HFF-Myc (cell line): ENCODE data around the gene TAS2R60.
"Not testable (repeated sequence)": the region's sequence is repeated elsewhere in the genome, so short reads cannot be mapped to it uniquely, and the experiment has no call there.

Experiments used
- DNase-seq: peaks from one replicate; pipeline ENCODE4 v3.0.0-alpha.2; 2011; ENCODE audit warnings: low read depth; ENCODE audit errors: extremely low read depth
- H3K4me3 ChIP-seq: replicated peaks from 2 replicates; pipeline ENCODE4 v1.5.1; 2011; ENCODE audit warnings: low read depth, mild to moderate bottlenecking, control low read depth, low read length
- TF ChIP-seq, protein P1 (sequence below): IDR thresholded peaks from 2 replicates; pipeline ENCODE4 v1.5.1; 2012; ENCODE audit warnings: mild to moderate bottlenecking, low read depth, low read length, control low read depth; ENCODE audit errors: missing control alignments

The TAS2R60 gene

DNA sequence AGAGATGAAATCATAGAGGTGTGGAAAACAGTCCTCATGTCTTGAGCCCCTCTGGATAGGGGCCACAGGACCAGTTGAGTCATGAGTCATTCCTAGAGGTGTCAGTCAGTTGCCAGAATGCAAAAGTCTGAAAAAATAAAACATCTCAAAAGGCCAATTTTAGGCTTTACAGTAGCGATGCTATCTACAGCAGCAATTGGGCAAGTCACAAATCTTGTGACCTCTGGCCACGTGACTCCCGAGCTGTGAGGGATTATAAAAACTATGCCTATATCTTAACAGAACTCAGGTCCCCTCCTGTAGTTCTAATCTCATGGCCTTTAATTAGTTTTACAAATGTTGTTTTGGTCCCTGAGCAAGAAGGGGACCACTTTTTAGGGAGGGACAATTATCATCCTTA, 18.8 kb downstream of the TAS2R60 start:
- TF ChIP-seq, protein P1, sequence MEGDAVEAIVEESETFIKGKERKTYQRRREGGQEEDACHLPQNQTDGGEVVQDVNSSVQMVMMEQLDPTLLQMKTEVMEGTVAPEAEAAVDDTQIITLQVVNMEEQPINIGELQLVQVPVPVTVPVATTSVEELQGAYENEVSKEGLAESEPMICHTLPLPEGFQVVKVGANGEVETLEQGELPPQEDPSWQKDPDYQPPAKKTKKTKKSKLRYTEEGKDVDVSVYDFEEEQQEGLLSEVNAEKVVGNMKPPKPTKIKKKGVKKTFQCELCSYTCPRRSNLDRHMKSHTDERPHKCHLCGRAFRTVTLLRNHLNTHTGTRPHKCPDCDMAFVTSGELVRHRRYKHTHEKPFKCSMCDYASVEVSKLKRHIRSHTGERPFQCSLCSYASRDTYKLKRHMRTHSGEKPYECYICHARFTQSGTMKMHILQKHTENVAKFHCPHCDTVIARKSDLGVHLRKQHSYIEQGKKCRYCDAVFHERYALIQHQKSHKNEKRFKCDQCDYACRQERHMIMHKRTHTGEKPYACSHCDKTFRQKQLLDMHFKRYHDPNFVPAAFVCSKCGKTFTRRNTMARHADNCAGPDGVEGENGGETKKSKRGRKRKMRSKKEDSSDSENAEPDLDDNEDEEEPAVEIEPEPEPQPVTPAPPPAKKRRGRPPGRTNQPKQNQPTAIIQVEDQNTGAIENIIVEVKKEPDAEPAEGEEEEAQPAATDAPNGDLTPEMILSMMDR, result no peak
- H3K4me3 ChIP-seq, result no peak overlapping the region
- DNase-seq, result no peak

DNA sequence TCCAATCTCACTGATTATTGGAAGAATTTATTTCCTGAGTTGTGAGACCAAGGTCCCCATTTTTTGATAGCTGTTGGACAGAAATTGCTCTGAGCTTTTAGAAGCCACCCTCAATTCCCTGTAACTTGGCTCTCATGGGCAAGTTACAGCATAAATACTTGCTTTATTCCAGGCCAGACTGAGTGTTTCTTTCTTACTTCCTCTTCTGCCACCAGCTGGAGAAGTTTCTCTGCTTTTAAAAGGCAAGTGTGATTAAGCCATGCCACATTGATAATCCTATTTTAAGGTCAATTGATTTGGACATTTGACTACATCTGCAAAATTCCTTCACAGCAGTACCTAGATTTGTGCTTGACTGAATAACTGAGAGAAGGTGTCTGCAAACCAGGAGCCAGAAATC, 20.3 kb downstream of the TAS2R60 start:
- DNase-seq, result no peak

DNA sequence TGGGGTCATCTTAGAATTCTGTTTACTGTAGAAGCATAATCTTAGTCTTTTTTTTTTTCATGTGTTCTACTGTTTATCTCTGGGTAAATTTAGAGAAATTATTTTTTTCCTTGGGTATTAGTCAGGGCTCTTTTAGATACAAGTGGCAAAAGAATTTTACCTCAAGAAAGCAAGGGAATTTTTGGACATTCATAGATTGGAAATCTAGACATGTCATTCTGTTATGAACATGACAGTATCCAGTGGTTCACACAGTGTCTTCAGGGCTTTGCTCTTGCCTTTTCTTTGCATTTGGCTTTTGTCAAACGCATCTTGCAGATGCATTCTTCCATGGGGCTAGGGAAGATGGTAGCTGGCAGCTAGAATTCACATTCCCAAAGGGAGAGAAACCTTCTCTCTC, 20.7 kb downstream of the TAS2R60 start:
- TF ChIP-seq, protein P1, result no peak
- no peak for DNase-seq
- H3K4me3 ChIP-seq, result no peak overlapping the region

More for the DNA sequence above, 20.3 kb downstream of the TAS2R60 start:
- TF ChIP-seq, protein P1, result no peak
- H3K4me3 ChIP-seq, result no peak overlapping the region

DNA sequence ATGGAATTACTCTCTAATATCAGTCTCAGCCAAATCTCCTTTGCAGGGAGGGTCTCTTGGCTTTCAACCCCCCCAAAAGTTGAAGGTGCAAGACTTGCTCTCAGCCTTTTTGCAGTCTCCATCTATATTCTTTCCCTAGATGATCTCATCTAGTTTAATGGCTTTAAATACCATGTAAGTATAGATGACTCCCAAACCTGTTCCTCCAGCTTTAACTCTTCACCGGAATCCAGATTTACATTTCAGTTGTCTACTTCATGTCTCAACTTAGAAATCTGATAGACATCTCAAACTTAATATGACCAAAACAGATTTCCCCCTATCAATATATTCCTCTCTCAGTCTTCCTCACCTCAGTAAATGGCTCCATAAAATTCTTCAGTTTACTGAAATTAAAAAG, 24.5 kb downstream of the TAS2R60 start:
- DNase-seq, result no peak
- no peak overlapping the region for H3K4me3 ChIP-seq
- TF ChIP-seq, protein P1, result no peak

DNA sequence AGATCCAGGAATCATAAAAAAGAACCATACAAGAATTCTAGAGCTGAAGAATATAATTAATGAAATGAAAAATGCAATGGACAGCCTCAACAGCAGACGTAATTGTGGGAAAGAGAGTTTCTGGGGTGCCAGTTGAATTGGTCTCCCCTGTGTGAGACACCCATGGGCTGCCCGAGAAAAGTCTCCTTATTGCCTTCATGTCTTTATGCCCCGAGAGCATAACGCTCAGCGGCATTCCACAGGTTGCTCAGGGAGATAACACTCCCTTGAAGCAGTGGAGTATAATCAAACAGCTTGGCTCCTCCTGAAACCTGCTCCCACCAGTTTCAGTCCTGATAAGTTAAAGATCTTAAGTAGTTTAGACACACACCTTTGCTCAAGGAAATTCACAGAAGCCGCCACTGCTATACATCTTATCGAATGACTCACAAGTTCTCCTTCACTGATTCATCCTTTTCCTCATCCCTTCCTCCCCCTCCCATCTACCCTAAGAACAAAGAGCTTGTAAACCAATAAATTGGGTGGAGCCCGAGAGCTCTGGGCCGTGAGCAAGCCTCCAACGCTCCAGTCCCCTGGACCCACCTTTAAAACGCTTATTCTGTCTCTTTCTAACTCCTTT, 28.9 kb downstream of the TAS2R60 start:
- DNase-seq, H3K4me3 ChIP-seq: not testable (repeated sequence)

DNA sequence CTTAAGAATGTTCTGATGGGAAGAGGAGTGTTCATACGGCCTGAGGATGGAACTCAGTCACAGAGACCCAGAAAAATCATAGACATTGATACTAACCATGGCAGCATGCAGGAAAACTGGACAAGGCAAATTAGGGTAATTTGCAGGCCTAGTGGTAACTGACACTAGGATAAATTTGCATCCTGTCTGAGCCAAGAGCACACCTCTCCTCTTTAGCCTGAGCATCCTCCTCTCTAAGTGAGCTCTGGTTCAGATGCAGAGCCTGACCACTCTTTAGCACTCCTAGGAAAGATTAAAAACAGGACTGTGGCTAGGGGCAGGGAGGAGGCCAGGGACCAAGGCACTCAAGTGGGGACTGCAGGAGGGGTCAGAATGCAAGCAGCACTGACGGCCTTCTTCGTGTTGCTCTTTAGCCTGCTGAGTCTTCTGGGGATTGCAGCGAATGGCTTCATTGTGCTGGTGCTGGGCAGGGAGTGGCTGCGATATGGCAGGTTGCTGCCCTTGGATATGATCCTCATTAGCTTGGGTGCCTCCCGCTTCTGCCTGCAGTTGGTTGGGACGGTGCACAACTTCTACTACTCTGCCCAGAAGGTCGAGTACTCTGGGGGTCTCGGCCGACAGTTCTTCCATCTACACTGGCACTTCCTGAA, 34.4 kb downstream of the TAS2R60 start, which contains the start of gene TAS2R41:
Gene TAS2R41 (plus strand): TSS at position 373 of the 650 bp plus-strand sequence. CDS start 0 bp downstream, at position 373.
- no peak within 1 kb of the TSS for H3K4me3 ChIP-seq
- TF ChIP-seq, protein P1, result no peak
- DNase-seq, result no peak

DNA sequence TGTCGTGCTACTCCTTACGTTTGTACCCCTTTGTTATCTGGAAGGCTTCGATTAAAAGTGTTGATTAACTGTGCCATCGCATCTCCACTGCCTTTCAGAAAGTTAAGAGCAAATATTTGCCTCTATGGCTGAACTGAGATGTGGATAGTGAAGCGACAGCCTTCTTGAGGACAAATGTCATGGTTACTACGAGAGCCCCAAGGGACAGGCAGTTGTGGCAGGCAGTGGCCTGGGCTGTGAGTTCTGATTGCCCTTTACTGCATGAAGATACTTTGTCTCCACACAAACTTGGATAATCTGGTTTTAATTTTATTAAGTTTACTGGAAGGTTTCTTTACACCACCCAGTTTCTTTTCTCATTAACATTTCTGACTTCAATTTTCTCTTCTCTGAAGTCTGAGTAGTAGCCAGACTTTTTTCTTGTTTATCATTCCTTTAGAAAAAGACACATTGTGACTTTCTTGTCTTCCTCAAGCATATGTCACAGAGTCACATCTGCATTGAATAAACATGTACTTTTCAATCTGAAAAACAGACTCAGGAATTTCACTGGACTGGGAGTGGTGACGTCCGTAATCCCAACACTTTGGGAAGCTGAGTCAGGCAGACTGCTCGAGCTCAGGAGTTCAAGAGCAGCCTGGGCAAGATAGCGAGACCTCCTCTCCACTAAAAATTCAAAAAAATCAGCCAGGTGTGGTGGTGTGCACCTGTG, 36.0 kb downstream of the TAS2R60 start:
- DNase-seq, result no peak
- no peak overlapping the region for H3K4me3 ChIP-seq
- TF ChIP-seq, protein P1, result no peak
